Measurements from ENCODE around the gene CORO1C.

The CORO1C gene

GRCh38 chr12:108731105-108731865 lies at the start of gene CORO1C:
TSS of gene CORO1C (minus strand) at chr12:108731518. CDS start at chr12:108701318, 30,200 bp downstream.
- peak; percentile 87 for TF ChIP-seq CTCF (conservative IDR thresholded peaks at IDR 0.05)
- H3K27ac ChIP-seq, result peak within 1 kb of the TSS; percentile 87

GRCh38 chr12:108779998-108780688 lies 48.8 kb upstream of the CORO1C start:
- no peak for TF ChIP-seq CTCF (conservative IDR thresholded peaks at IDR 0.05)

GRCh38 chr12:108778053-108778452 lies 46.7 kb upstream of the CORO1C start:
- no peak for TF ChIP-seq CTCF (conservative IDR thresholded peaks at IDR 0.05)
- H3K27ac ChIP-seq, result no peak overlapping the region

More at GRCh38 chr12:108779998-108780688, 48.8 kb upstream of the CORO1C start:
- H3K27ac ChIP-seq, result no peak overlapping the region

GRCh38 chr12:108777156-108777555 lies 45.8 kb upstream of the CORO1C start:
- H3K27ac ChIP-seq, result no peak overlapping the region
- no peak for TF ChIP-seq CTCF (conservative IDR thresholded peaks at IDR 0.05)

GRCh38 chr12:108773798-108774788 lies 42.8 kb upstream of the CORO1C start:
- peak overlapping the region; percentile 12; the same call in 1 of the 2 replicates for H3K27ac ChIP-seq
- TF ChIP-seq CTCF (conservative IDR thresholded peaks at IDR 0.05), result no peak

- no peak for TF ChIP-seq CTCF (conservative IDR thresholded peaks at IDR 0.05)
- H3K27ac ChIP-seq, result no peak overlapping the region
These were observed 41.8 kb upstream of the CORO1C start for GRCh38 chr12:108772891-108773797.
